GM18498 (cell line): ENCODE data around the gene BOLA2B.
"Not testable (repeated sequence)": the region's sequence is repeated elsewhere in the genome, so short reads cannot be mapped to it uniquely, and the experiment has no call there.

Experiments
- ATAC-seq: cut with Tn5 transposase; IDR thresholded peaks from one replicate; pipeline ENCODE4 v1.9.1; 2021; ENCODE audit warnings: mild to moderate bottlenecking, moderate library complexity; ENCODE audit not compliant: unreplicated experiment

The BOLA2B gene

GRCh38 chr16:30193615-30194014 is at the start of gene BOLA2B, which contains the start of gene SLX1A:
TSS of gene BOLA2B (minus strand) at chr16:30193666. CDS start at chr16:30193595, 71 bp downstream.
TSS of gene SLX1A (plus strand) at chr16:30193875. CDS start at chr16:30194085, 210 bp downstream.
- ATAC-seq, result peak; percentile 89

- not testable (repeated sequence) for ATAC-seq
These were observed 23.6 kb upstream of the BOLA2B start for GRCh38 chr16:30217082-30217481.

DNA sequence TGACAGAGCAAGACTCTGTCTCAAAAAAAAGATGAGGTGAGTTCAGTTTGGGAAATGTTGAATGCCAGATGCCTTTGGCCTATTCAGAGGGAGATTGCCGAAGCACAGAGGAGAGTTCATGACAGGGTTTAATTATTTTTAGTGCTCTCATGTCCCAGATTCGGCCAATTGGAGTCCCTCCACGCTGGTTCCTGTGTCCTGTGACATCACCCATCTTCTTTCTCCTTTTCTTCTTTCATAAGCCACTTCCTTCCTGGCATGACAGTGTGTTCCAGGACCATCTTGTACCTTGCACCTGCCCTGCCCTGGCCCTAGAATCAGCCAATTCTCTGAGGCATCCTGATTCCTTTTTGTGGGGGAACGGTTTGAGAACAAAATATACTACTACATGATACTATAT is 17.9 kb upstream of the BOLA2B start:
- not testable (repeated sequence) for ATAC-seq

DNA sequence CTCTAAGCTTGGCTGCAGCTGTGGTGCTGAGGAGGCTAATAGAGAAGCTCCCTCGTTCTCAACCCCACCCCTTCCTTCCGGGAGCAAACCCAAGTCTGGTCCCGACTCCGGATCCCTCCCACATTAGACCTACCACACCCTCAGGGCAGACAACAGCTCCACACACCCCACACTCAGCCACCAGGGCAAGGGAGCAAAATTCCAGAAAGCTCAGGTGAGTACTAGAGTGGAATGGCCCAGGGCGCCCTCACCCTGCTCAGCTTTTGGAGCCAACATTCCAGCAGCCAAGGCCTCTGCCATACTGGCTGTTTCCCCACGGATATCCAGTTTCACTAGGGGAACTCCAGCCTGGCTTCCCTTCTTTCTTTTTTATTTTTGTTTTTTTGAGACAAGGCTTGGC is 15.6 kb upstream of the BOLA2B start:
- not testable (repeated sequence) for ATAC-seq

DNA sequence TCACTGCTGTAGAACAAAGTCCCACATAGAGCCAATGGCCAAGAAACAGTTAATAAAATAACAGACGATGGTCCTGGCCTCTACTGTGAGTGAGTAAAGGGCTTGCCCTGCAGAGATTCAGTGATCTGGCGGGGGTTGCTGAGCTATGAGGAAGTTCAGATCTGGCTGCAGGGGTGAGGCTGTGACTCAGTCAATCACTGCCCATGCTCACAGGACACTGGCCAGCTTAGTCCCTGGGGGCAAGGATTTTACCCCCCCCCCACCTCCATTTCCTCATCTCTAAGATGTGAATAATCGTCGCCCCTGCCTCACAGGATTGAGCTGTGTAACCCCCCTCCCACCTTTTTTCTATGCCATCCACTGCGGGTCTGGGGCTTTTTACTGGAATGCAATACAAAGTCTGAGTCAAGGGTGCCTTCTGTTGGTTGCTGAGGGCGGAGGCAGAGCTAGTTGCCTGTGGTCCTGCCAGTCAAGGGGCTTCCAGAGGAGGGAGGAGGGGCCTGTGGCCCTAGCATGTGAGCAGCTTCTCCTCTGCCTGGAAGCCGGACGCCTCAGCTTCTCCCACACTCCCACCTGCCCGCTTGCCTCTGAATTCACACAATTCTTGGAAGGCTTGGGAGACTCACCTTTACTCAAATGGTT is 13.7 kb upstream of the BOLA2B start:
- ATAC-seq, result not testable (repeated sequence)

DNA sequence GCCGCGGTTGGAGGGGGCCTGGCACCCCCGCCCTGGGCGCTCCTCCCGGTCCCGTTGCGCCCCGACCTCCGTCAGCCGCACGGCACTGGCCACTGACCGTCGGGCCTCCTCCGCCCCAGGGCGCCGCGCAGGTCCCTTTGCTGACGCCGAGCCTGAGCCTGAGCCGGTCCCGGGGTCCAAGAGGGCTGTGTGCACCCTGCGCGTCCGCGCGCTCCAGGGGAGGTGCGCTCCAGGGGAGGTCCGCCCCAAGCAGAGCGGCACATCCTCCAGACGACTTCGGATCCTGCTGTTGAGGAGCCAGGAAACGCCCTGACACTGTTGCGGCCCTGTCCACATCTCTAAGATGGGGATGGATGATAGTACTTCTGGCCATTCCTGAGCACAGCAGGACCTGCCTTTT is 12.8 kb upstream of the BOLA2B start:
- ATAC-seq, result not testable (repeated sequence)

- ATAC-seq, result not testable (repeated sequence)
These were observed 12.2 kb upstream of the BOLA2B start for GRCh38 chr16:30205541-30206236.

DNA sequence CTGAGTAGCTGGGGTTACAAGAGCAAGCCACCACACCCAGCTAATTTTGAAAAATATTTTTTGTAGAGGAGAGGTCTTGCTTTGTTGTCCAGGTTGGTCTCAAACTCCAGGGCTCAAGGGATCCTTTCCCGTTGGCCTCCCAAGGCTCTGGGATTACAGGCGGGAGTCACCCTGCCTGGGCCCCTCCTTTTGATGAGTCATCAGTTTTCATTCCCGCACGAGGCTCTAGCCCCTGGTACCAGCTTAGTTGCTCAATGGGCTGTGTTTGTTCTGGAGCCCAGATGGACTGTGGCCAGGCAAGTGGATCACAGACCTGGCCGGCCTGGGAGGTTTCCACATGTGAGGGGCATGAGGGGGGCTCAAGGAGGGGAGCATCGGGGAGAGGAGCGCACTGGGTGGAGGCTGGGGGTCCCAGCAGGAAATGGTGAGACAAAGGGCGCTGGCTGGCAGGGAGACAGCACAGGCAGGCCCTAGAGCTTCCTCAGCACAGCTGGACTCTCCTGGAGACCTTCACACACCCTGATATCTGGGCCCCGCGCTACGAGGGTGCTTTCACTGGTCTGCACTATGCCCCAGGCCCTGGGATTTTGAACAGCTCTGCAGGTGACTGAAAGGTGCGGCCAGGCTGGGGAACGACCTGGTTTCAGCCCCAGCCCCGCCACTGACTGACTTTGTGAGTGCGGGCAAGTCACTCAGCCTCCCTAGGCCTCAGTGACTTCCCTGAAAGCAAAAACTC is 6.3 kb upstream of the BOLA2B start:
- ATAC-seq, result not testable (repeated sequence)

- ATAC-seq, result not testable (repeated sequence)
These were observed 5.6 kb upstream of the BOLA2B start, which contains the start of gene SULT1A3 for GRCh38 chr16:30199049-30199448. TSS of gene SULT1A3 (plus strand) at chr16:30199255. CDS start at chr16:30200729, 1,474 bp downstream.

DNA sequence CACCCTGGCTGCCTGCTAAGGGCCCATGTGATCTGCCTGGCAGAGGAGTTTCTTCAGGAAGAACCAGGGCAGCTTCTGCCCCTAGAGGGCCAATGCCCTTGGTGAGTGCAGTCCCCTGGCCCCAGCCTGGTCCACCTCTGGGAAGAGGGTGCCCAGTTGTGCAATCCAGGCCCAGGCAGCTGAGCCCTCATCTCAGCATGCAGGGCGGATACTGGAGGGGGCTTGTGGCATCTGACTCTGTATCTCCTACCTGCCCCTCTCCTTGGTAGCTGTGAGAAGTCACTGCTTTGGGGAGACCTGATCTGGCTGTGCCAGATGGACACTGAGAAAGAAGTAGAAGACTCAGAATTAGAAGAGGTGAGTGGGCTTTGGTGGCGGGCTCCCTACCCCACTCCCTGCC is 3.5 kb upstream of the BOLA2B start:
- ATAC-seq, result not testable (repeated sequence)

DNA sequence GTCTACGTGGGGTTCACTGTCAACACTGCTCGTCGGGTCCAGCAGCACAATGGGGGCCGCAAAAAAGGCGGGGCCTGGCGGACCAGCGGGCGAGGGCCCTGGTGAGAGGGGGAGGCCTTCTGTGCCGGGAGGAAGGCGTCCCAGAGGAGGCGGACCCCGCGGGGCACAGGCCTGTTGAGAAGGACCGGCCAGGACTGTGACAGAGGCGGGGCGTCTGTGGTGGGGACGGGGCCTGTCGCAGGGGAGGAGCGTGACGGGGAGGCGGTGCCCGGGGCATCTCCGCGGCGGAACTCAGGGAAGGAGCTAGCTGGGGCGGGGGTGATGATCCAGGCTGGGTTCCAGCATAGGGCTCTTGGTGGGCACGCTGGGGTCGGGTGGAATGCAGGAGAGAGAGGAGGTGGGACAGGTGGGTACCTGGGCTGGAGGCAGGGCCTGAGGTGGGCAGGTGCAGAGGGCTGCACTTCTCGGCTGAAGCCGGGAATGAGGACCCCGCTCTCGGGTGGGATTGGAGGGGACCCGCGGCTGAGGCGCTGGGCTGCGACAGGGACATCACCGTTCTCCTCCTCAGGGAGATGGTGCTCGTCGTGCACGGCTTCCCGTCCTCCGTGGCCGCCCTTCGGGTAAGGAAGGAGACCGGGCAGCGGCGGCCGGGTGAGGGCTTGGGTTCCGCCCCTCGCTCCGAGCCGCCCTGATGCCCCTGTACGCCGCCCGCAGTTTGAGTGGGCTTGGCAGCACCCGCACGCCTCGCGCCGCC is 883 bp upstream of the BOLA2B start:
- ATAC-seq, result peak; percentile 68

- peak; percentile 6 for ATAC-seq
These were observed 368 bp downstream of the BOLA2B start for GRCh38 chr16:30193098-30193497.

- ATAC-seq, result not testable (repeated sequence)
These were observed 2.3 kb downstream of the BOLA2B start for GRCh38 chr16:30191158-30191557.

GRCh38 chr16:30187971-30188561 is 5.4 kb downstream of the BOLA2B start:
- ATAC-seq, result no peak

GRCh38 chr16:30187556-30187865 is 6.0 kb downstream of the BOLA2B start:
- ATAC-seq, result no peak

DNA sequence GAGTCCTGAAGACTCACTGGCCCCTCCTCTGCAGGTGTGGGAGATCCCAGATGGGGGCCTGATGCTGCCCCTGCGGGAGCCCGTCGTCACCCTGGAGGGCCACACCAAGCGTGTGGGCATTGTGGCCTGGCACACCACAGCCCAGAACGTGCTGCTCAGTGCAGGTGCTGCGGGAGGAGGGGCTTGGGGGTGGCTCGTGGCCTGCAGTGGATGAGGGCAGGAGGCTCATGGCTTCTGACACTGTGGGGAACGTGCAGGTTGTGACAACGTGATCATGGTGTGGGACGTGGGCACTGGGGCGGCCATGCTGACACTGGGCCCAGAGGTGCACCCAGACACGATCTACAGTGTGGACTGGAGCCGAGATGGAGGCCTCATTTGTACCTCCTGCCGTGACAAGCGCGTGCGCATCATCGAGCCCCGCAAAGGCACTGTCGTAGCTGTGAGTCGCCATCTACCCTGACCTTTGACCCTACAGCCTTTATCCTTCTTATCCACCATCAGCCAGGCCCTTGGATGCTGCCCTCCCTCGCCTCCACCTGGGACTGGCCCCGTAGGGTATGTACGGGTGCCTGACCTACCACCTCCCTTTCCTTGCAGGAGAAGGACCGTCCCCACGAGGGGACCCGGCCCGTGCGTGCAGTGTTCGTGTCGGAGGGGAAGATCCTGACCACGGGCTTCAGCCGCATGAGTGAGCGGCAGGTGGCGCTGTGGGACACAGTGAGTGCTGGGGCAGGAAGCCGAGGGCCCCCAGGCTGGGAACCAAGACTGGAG is 6.5 kb downstream of the BOLA2B start:
- ATAC-seq, result no peak

- no peak for ATAC-seq
These were observed 7.1 kb downstream of the BOLA2B start for GRCh38 chr16:30186444-30186781.

GRCh38 chr16:30185683-30186421 is 7.6 kb downstream of the BOLA2B start:
- peak; percentile 31 for ATAC-seq
